HEK293 (cell line): ENCODE measurements around the gene BAD.

Experiments used
- CTCF ChIP-seq: fragments of 450-650 bp; formaldehyde crosslinking; IDR thresholded peaks from 2 replicates; pipeline ENCODE4 v1.5.1; 2016; ENCODE audit warnings: missing biosample characterization, missing genetic modification characterization
- KLF16 ChIP-seq: fragments of 450-650 bp; formaldehyde crosslinking; IDR thresholded peaks from 2 replicates; pipeline ENCODE4 v1.5.1; 2017; ENCODE audit warnings: missing biosample characterization, missing genetic modification characterization
- YY1 ChIP-seq: fragments of 450-650 bp; formaldehyde crosslinking; IDR thresholded peaks from 2 replicates; pipeline ENCODE4 v1.5.1; 2018; ENCODE audit warnings: missing biosample characterization, missing genetic modification characterization
- ZNF121 ChIP-seq: fragments of 450-650 bp; formaldehyde crosslinking; IDR thresholded peaks from 2 replicates; pipeline ENCODE4 v1.5.1; 2016; ENCODE audit warnings: missing biosample characterization, missing genetic modification characterization
- ZNF184 ChIP-seq: fragments of 450-650 bp; IDR thresholded peaks from 2 replicates; pipeline ENCODE4 v1.5.1; 2018; ENCODE audit warnings: missing biosample characterization, mild to moderate bottlenecking, missing genetic modification characterization
- ZNF558 ChIP-seq: fragments of 450-650 bp; formaldehyde crosslinking; IDR thresholded peaks from 2 replicates; pipeline ENCODE4 v1.5.1; 2016; ENCODE audit warnings: missing biosample characterization, missing genetic modification characterization
- ZNF776 ChIP-seq: fragments of 450-650 bp; formaldehyde crosslinking; IDR thresholded peaks from 2 replicates; pipeline ENCODE4 v1.5.0; 2017; ENCODE audit warnings: missing biosample characterization, missing genetic modification characterization, borderline replicate concordance

GRCh38 chr11:64321026-64321425 is 36.6 kb upstream of the BAD start:
- TF ChIP-seq CTCF (tag by site-specific recombination) (no peak), ZNF558 (tag by site-specific recombination) (no peak), ZNF776 (tag by site-specific recombination) (no peak), ZNF121 (tag by site-specific recombination) (no peak), YY1 (tag by site-specific recombination) (no peak), KLF16 (tag by site-specific recombination) (no peak), ZNF184 (tag by site-specific recombination) (no peak)
